Spleen (tissue), 11 donors: ENCODE results near the gene ADGRL3. TPM values are rescaled to one million over a fixed set of nuclear protein-coding genes. Genes with fewer than 3 reads are reported as not detected.
A peak's percentile ranks its signal among the peaks of the same experiment; 100 is the strongest.

ENCODE experiments used
- DNase-seq: peaks from one replicate; pipeline ENCODE4 v3.0.0-alpha.2; 2020
- H3K27ac ChIP-seq, 8 donors: fragments of 200-600 bp; sonication (generic) in 7 of 8; 1 replicate in 4 of 8; 2 replicates in 4 of 8; pipeline versions ENCODE4 v1.5.0 to v1.8.0; 2016 to 2021; ENCODE audit warnings: inconsistent platforms in 4 of 8, mild to moderate bottlenecking in 4 of 8, moderate library complexity in 1 of 8
- H3K27me3 ChIP-seq, 7 donors: fragments of 200-600 bp; sonication (generic) in 6 of 7; replicated peaks in 1 of 7; 1 replicate in 4 of 7; 2 replicates in 3 of 7; pipeline versions ENCODE4 v1.5.0 to v1.8.0; 2016 to 2021; ENCODE audit warnings: inconsistent platforms in 3 of 7, mild to moderate bottlenecking in 1 of 7
- H3K36me3 ChIP-seq, 6 donors: fragments of 200-600 bp; sonication (generic) in 5 of 6; 1 replicate in 4 of 6; 2 replicates in 2 of 6; pipeline versions ENCODE4 v1.5.0 to v1.8.0; 2016 to 2021; ENCODE audit warnings: inconsistent platforms in 2 of 6
- H3K4me1 ChIP-seq, 6 donors: fragments of 200-600 bp; sonication (generic) in 5 of 6; 1 replicate in 3 of 6; 2 replicates in 3 of 6; pipeline versions ENCODE4 v1.5.0 to v1.8.0; 2016 to 2021; ENCODE audit warnings: inconsistent platforms in 3 of 6
- H3K4me3 ChIP-seq, 8 donors: fragments of 200-600 bp; sonication (generic) in 7 of 8; 1 replicate in 4 of 8; 2 replicates in 4 of 8; pipeline versions ENCODE4 v1.5.0 to v1.8.0; 2016 to 2021; ENCODE audit warnings: inconsistent platforms in 4 of 8, mild to moderate bottlenecking in 4 of 8, moderate library complexity in 2 of 8
- H3K9me3 ChIP-seq, 8 donors: fragments of 200-600 bp; sonication (generic) in 7 of 8; 1 replicate in 4 of 8; 2 replicates in 4 of 8; pipeline versions ENCODE4 v1.5.0 to v1.8.0; 2016 to 2021; ENCODE audit warnings: inconsistent platforms in 4 of 8
- CTCF ChIP-seq, 11 experiments: fragments of 200-600 bp in 7 of 11; fragments of 450-650 bp in 4 of 11; sonication (generic) in 4 of 11; IDR thresholded peaks in 8 of 11; conservative IDR thresholded peaks in 3 of 11; 1 replicate in 7 of 11; 2 replicates in 4 of 11; pipeline versions ENCODE4 v1.4.0 to v1.8.0; 2016 to 2021; ENCODE audit warnings: antibody characterized with exemption in 11 of 11, inconsistent platforms in 4 of 11, mild to moderate bottlenecking in 1 of 11
- POLR2A ChIP-seq, 3 donors: fragments of 450-650 bp; IDR thresholded peaks; one replicate each; pipeline ENCODE4 v1.5.1; 2017; ENCODE audit warnings: antibody characterized with exemption in 3 of 3, mild to moderate bottlenecking in 1 of 3
- POLR2AphosphoS5 ChIP-seq, 3 donors: sonication (generic); formaldehyde crosslinking; IDR thresholded peaks; one replicate each; pipeline ENCODE4 v1.5.1; 2017; ENCODE audit warnings: antibody characterized with exemption in 3 of 3
- WGBS, 5 donors: extraction: QIAGEN DNeasy Blood & Tissue Kit in 3 of 5; methylation state at CpG; one replicate each; pipeline versions ENCODE4 v1.1.5 to v1.1.7; 2013 to 2018; 5-methylcytosine and 5-hydroxymethylcytosine counted together
- intact Hi-C: fragments of 100-400 bp; cut with DNase I; formaldehyde crosslinking; loops from one replicate; pipeline ENCODE4 v1.15.0; 2023; ENCODE audit warnings: low total_unique reads
- polyA plus RNA-seq, 3 donors: library from polyadenylated mRNA; stranded (reverse); fragments of 200-250 nt; gene quantifications; one replicate each; pipeline ENCODE4 v1.2.1, GENCODE V29; 2013
- total RNA-seq, 7 donors: library from RNA; depleted of rRNA in 3 of 7; stranded (reverse); fragments of >200 nt in 3 of 7; fragmentation: NEBNext Ultra II Directional in 4 of 7; extraction: Animal tissue kit (Norgen Biotek cat#: 25700) in 4 of 7; gene quantifications; one replicate each; pipeline versions ENCODE4 v1.1.0 to v1.2.1, GENCODE V29; 2016 to 2021
- donor health status: healthy with polysubstance abuse.
- donor health status: DM: no; HTN: no; CAD: no; lungs with moderate emphysema.
- donor health status: DM: no; HTN: no; CAD: no.
- donor health status: Bipolar disorder and iron deficiency.
- donor health status: healthy.
- donor health status: DM: no; HTN: no; CAD: no.
- donor health status: DM: yes; HTN: yes; CAD: no.

The ADGRL3 gene
- total and polyA plus RNA-seq, 10 donors: 0.09 to 0.92 (median 0.46) TPM; not detected in 1

DNA sequence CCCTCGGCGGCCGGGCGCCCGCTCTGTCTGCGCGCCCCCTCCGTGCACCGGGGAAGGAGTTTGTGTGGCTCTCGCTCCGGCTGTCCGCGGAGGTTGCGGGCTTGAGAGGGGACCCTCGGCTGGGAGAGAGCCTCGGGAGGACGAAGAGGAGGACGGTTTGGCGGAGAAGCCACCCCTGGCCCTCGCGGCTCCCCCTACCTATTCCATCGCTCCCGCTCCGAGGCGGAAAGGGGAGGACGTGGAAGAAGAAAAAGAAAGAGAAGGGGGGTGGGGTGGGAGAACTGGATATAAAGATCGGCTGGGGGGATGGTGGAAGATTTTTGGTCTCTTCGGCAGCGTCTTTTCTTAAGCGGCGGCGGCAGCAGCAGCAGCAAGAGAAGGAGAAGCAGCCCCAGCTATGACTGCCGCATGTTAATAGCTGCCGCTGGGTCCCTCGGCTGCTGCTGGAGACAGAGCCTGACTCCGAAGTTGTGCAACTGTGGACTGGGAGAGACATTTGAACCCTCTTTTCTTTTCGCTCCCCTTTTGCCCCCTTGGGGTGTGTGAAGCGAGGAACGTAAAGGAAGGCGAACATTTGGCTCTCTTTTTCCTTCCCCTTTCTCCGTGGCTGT lies 895 bp downstream of the ADGRL3 start:
- H3K9me3 ChIP-seq: peaks cover 0 to 14% (median 0%) of the 10 kb centered on the region in 8 donors
- no peak for TF ChIP-seq POLR2AphosphoS5 (IDR thresholded peaks at IDR 0.05)
- TF ChIP-seq POLR2A (IDR thresholded peaks at IDR 0.05): no peak
- TF ChIP-seq CTCF (IDR thresholded peaks at IDR 0.05 in 8 of 11, conservative IDR thresholded peaks at IDR 0.05 in 3 of 11): no peak
- peak overlapping the region in 7 of 8 donors; percentile 13 to 60 (median 27) for H3K4me3 ChIP-seq
- no peaks in the 10 kb centered on the region for H3K36me3 ChIP-seq
- H3K4me1 ChIP-seq: peaks cover 0 to 31% (median 6%) of the 10 kb centered on the region in 6 donors
- no peak for DNase-seq
- H3K27me3 ChIP-seq: peaks cover 8 to 65% (median 35%) of the 10 kb centered on the region in 7 donors
- no peak overlapping the region for H3K27ac ChIP-seq
- intact Hi-C loops: no loop called here
- 0 to 2% (median 2%) methylated on average over 35 to 41 of the region's 41 CpGs for WGBS, 5 donors

DNA sequence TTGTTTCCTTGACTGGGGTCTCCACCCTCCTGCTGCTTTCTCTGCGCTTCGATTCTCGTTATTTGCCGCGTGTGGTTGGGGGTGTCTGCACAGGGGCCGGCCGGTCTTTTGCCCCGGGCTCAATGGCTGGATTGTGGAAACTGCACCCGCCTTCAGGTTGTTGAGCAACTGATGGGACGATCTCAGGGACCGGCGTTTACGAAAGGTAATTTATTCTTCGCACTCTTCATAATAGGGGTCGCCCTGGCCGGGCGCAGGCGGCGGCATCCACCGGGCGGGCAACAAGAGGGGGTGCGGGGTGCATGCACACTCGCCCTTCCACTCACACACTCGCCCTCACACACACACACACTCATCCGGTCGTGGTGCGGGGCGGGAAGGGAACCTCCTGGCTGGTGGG lies 1.4 kb downstream of the ADGRL3 start:
- Histone ChIP-seq H3K4me1 (peaks cover 0 to 31% (median 6%) of the 10 kb centered on the region in 6 donors), H3K4me3 (peak overlapping the region in 6 of 8 donors; percentile 13 to 60 (median 28)), H3K36me3 (no peaks in the 10 kb centered on the region), H3K9me3 (peaks cover 0 to 14% (median 0%) of the 10 kb centered on the region in 8 donors), H3K27me3 (peaks cover 8 to 65% (median 35%) of the 10 kb centered on the region in 7 donors), H3K27ac (no peak overlapping the region)
- TF ChIP-seq POLR2AphosphoS5 (IDR thresholded peaks at IDR 0.05): no peak
- 1 to 6% (median 1%) methylated on average over 16 to 28 of the region's 28 CpGs for WGBS, 5 donors
- DNase-seq: no peak
- intact Hi-C loops: no loop called here

DNA sequence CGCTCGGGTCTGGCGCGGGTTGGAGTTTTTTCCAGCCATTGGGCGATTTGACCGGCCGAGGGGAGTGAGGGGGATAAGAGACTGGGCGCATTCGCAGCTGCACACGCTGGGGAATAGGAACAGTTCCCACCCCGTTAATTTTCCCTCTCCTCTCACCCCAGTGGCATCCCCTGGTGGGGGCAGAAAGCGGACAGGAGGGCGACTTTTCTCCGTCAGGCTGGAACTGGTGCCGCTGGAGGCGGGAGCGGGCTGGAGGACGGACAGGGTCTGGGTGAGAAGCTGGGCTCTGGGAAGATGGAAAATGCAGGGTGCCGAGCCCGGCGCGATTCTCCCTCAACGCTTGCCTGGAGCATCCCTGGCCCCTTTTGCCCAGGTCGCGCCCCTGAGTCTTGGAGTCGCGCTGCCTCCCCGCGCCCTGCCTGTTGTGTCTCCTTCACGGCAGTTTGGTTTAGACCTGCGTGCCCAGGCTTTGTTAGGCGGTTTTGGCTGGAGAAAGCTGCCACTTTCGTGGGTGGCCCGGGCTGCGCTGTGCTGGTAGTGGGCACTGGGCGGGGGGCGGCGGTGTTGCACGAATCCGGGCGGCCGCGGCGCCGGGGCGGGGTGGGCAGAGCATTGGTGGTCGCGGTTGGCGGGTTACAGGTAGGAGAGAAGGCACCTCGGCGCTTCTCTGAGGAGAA lies 2.0 kb downstream of the ADGRL3 start:
- intact Hi-C loops: no loop called here
- TF ChIP-seq POLR2AphosphoS5 (IDR thresholded peaks at IDR 0.05): no peak
- H3K4me3 ChIP-seq: peak overlapping the region in 3 of 8 donors; percentile 2 to 60 (median 31)
- H3K4me1 ChIP-seq: peaks cover 0 to 31% (median 6%) of the 10 kb centered on the region in 6 donors
- H3K9me3 ChIP-seq: peaks cover 0 to 14% (median 0%) of the 10 kb centered on the region in 8 donors
- whole genome bisulfite sequencing, 5 donors: 2 to 17% (median 5%) methylated on average over 20 to 51 of the region's 51 CpGs
- H3K27ac ChIP-seq: no peak overlapping the region
- peaks cover 8 to 65% (median 35%) of the 10 kb centered on the region in 7 donors for H3K27me3 ChIP-seq
- peak; percentile 69 for DNase-seq
- H3K36me3 ChIP-seq: no peaks in the 10 kb centered on the region

GRCh38 chr4:61202638-61203435 lies 2.7 kb downstream of the ADGRL3 start:
- peaks cover 6 to 65% (median 35%) of the 10 kb centered on the region in 7 donors for H3K27me3 ChIP-seq
- TF ChIP-seq POLR2A (IDR thresholded peaks at IDR 0.05) (no peak), POLR2AphosphoS5 (IDR thresholded peaks at IDR 0.05) (no peak), CTCF (IDR thresholded peaks at IDR 0.05 in 8 of 11, conservative IDR thresholded peaks at IDR 0.05 in 3 of 11) (no peak)
- peaks cover 0 to 21% (median 0%) of the 10 kb centered on the region in 8 donors for H3K9me3 ChIP-seq
- H3K27ac ChIP-seq: no peak overlapping the region
- no peak for DNase-seq
- peaks cover 0 to 31% (median 6%) of the 10 kb centered on the region in 6 donors for H3K4me1 ChIP-seq
- no peaks in the 10 kb centered on the region for H3K36me3 ChIP-seq
- H3K4me3 ChIP-seq: peak overlapping the region in 1 of 8 donors; percentile 31
- intact Hi-C loops: no loop called here
- 3 to 17% (median 4%) methylated on average over 26 to 41 of the region's 41 CpGs for WGBS, 5 donors
